Cardiac muscle cell (in vitro differentiated cells and primary cell): Measurements from ENCODE around the gene KIR3DL2. TPM values are rescaled to one million over a fixed set of nuclear protein-coding genes. Genes with fewer than 3 reads are reported as not detected.
"Not testable (repeated sequence)": the region's sequence is repeated elsewhere in the genome, so short reads cannot be mapped to it uniquely, and the experiment has no call there.

Experiments used
- DNase-seq, 2 donors: peaks; one replicate each; pipeline versions ENCODE4 v3.0.0 to v3.0.0-alpha.2; 2010 to 2017; ENCODE audit warnings: low read depth in 1 of 2, low spot score in 1 of 2
- H3K27ac ChIP-seq: fragments of 200-600 bp; sonication (generic); 2 replicates; pipeline ENCODE4 v1.5.1; 2016
- H3K27me3 ChIP-seq: fragments of 200-600 bp; sonication (generic); 2 replicates; pipeline ENCODE4 v1.6.0; 2016; ENCODE audit warnings: control low read depth
- H3K36me3 ChIP-seq: fragments of 200-600 bp; sonication (generic); 2 replicates; pipeline ENCODE4 v1.5.1; 2016; ENCODE audit warnings: control low read depth
- H3K4me1 ChIP-seq: fragments of 200-600 bp; sonication (generic); 2 replicates; pipeline ENCODE4 v1.8.1; 2017; ENCODE audit warnings: low read depth, mild to moderate bottlenecking, mixed run types
- H3K4me3 ChIP-seq: fragments of 200-600 bp; sonication (generic); 2 replicates; pipeline ENCODE4 v1.5.1; 2016; ENCODE audit warnings: mild to moderate bottlenecking
- H3K9me3 ChIP-seq: fragments of 200-600 bp; sonication (generic); 2 replicates; pipeline ENCODE4 v1.5.1; 2017; ENCODE audit warnings: low read depth, mild to moderate bottlenecking, control low read depth
- polyA plus RNA-seq: library from polyadenylated mRNA; unstranded; fragments of >200 nt; fragmentation: Nextera tagmentation; extraction: Ambion mirVana; gene quantifications from 2 replicates; pipeline ENCODE4 v1.2.1, GENCODE V29; 2016
- total RNA-seq: library from RNA; depleted of rRNA; stranded (reverse); fragments of >200 nt; gene quantifications from 2 replicates; pipeline ENCODE4 v1.2.3, GENCODE V29; 2016
- TF ChIP-seq, protein P1 (sequence below): IDR thresholded peaks from 2 replicates; pipeline ENCODE4 v1.5.1; 2012; ENCODE audit warnings: low read depth, mild to moderate bottlenecking, low read length

The KIR3DL2 gene
- total and polyA plus RNA-seq, 2 experiments from 2014 or later = not detected

- no peak overlapping the region for H3K27ac ChIP-seq
- no peak for DNase-seq
- no peak overlapping the region for H3K4me3 ChIP-seq
- TF ChIP-seq, protein P1, sequence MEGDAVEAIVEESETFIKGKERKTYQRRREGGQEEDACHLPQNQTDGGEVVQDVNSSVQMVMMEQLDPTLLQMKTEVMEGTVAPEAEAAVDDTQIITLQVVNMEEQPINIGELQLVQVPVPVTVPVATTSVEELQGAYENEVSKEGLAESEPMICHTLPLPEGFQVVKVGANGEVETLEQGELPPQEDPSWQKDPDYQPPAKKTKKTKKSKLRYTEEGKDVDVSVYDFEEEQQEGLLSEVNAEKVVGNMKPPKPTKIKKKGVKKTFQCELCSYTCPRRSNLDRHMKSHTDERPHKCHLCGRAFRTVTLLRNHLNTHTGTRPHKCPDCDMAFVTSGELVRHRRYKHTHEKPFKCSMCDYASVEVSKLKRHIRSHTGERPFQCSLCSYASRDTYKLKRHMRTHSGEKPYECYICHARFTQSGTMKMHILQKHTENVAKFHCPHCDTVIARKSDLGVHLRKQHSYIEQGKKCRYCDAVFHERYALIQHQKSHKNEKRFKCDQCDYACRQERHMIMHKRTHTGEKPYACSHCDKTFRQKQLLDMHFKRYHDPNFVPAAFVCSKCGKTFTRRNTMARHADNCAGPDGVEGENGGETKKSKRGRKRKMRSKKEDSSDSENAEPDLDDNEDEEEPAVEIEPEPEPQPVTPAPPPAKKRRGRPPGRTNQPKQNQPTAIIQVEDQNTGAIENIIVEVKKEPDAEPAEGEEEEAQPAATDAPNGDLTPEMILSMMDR = no peak
- H3K36me3 ChIP-seq = no peaks in the 10 kb centered on the region
- no peaks in the 10 kb centered on the region for H3K9me3 ChIP-seq
- no peaks in the 10 kb centered on the region for H3K27me3 ChIP-seq
- no peaks in the 10 kb centered on the region for H3K4me1 ChIP-seq
Measured at GRCh38 chr19:54817670-54818536, 32.3 kb upstream of the KIR3DL2 start.

- H3K4me3 ChIP-seq, H3K27me3 ChIP-seq, H3K27ac ChIP-seq, DNase-seq, H3K4me1 ChIP-seq, H3K9me3 ChIP-seq, H3K36me3 ChIP-seq: not testable (repeated sequence)
Measured at GRCh38 chr19:54824416-54824815, 25.8 kb upstream of the KIR3DL2 start.

DNA sequence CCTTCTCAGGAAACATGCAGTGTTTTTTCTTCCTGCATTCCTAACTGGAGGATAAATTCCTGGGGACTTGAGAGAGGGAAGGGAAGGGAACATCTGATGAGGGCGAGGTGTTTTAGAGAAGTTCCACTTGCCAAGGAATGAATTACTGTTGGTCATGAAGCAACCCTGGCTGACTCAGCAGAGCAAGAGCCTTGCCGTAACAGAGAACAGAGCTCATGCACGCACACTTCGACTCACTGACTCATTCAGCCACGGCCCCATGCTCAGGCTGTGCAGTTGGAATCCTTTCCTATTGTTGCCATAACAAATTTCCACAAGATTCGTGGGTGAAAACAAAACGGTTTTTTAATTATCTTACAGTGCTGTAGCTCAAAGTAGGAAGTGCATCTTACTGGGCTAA lies 24.9 kb upstream of the KIR3DL2 start:
- DNase-seq, H3K36me3 ChIP-seq, H3K4me3 ChIP-seq, H3K9me3 ChIP-seq, H3K4me1 ChIP-seq, H3K27ac ChIP-seq, H3K27me3 ChIP-seq: not testable (repeated sequence)

- DNase-seq, H3K36me3 ChIP-seq, H3K9me3 ChIP-seq, H3K4me3 ChIP-seq, H3K27me3 ChIP-seq, H3K27ac ChIP-seq, H3K4me1 ChIP-seq: not testable (repeated sequence)
Measured at GRCh38 chr19:54828064-54828463, 22.2 kb upstream of the KIR3DL2 start.

DNA sequence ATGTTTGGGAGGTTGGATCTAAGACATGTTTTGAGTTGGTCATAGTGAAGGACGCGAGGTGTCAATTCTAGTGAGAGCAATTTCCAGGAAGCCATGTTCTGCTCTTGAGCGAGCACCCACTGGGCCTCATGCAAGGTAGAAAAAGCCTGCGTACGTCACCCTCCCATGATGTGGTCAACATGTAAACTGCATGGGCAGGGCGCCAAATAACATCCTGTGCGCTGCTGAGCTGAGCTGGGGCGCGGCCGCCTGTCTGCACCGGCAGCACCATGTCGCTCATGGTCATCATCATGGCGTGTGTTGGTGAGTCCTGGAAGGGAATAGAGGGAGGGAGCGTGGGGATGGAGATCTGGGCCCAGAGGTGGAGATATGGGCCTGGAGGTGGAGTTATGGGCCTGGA lies 17.7 kb upstream of the KIR3DL2 start, which contains the start of gene KIR2DS4:
Gene KIR2DS4, plus strand, starts transcription at position 181 of the 400 bp plus-strand sequence.
- H3K4me1 ChIP-seq, H3K4me3 ChIP-seq, H3K9me3 ChIP-seq, H3K36me3 ChIP-seq, H3K27me3 ChIP-seq, DNase-seq, H3K27ac ChIP-seq: not testable (repeated sequence)

DNA sequence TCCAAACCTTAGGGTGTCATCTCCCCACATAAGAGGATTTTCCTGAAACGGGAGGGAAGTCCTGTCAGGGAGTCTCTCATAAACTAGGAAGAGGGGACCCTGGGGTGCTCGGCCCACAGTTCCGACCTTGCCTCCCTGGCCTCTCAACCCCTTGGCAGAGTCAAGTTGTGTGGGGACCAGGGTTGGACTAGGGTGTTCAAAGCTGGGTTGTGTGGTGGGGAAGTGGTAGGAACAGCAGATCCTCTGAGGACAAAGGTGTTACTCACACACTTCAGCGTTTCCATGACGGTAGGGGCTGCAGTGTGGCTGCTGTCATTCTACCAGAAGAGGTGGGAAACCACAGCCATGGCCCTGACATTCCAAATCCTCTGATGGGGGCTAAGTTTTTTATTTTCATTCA lies 15.1 kb upstream of the KIR3DL2 start:
- H3K27ac ChIP-seq, H3K36me3 ChIP-seq, H3K4me3 ChIP-seq, H3K27me3 ChIP-seq, H3K4me1 ChIP-seq, H3K9me3 ChIP-seq, DNase-seq: not testable (repeated sequence)

- H3K36me3 ChIP-seq, H3K27ac ChIP-seq, H3K27me3 ChIP-seq, DNase-seq, H3K4me1 ChIP-seq, H3K9me3 ChIP-seq, H3K4me3 ChIP-seq: not testable (repeated sequence)
Measured at GRCh38 chr19:54837522-54837921, 12.7 kb upstream of the KIR3DL2 start.

DNA sequence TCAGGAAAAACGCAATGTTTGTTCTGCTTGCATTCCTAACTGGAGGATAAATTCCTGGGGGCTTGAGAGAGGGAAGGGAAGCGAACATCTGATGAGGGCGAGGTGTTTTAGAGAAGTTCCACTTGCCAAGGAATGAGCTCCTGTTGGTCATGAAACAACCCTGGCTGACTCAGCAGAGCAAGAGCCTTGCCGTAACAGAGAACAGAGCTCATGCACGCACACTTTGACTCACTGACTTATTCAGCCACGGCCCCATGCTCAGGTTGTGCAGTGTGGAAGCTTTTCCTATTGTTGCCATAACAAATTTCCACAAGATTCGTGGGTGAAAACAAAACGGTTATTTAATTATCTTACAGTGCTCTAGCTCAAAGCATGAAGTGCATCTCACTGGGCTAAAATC lies 7.1 kb upstream of the KIR3DL2 start:
- not testable (repeated sequence) for DNase-seq, H3K4me3 ChIP-seq, H3K36me3 ChIP-seq, H3K9me3 ChIP-seq, H3K27me3 ChIP-seq, H3K4me1 ChIP-seq, H3K27ac ChIP-seq

- H3K27ac ChIP-seq = no peak overlapping the region
- TF ChIP-seq, protein P1 = no peak
- DNase-seq = no peak
- H3K4me1 ChIP-seq = no peaks in the 10 kb centered on the region
- no peaks in the 10 kb centered on the region for H3K27me3 ChIP-seq
- H3K4me3 ChIP-seq = no peak overlapping the region
- H3K9me3 ChIP-seq = no peaks in the 10 kb centered on the region
- H3K36me3 ChIP-seq = no peaks in the 10 kb centered on the region
Measured at GRCh38 chr19:54850930-54851329, 687 bp downstream of the KIR3DL2 start.
